HG03432 (cell line): ENCODE measurements around the gene ODAD4.
"Not testable (repeated sequence)": the region's sequence is repeated elsewhere in the genome, so short reads cannot be mapped to it uniquely, and the experiment has no call there.

Experiments used
- ATAC-seq: cut with Tn5 transposase; IDR thresholded peaks from one replicate; pipeline ENCODE4 v1.9.1; 2021; ENCODE audit warnings: mild to moderate bottlenecking, moderate library complexity; ENCODE audit not compliant: unreplicated experiment

The ODAD4 gene

DNA sequence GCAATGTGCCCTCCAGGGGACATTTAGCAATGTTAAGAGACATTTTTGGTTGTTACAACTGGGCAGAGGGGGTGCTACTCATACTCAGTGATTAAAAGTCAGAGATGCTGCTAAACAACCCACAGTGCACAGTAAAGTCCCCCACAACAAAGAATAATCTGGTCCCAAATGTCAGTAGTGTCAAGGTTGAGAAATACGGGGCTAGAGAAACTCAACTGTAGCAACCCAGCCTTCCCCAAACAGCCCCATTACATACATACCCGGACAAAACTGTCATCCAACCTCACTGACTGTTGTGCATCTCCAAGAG lies 66.4 kb downstream of the ODAD4 start:
- ATAC-seq = no peak

DNA sequence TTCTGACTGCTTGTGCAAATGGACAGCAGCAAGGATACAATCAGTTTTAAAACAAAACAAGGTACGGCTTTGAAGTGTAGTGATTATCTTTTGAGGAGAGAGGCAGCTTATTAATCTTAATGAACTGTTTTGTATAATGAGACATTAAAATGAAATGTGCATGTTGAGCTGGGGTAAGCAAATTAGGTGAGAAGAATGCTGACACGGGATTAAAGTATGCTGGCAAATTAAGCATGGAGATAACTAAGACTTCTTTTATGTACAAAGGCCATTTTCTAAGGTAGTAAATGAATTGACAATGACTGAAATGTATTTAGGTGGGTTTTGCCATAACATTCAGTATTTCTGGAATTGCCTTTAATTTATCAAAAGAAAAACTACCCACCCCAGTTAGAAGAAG lies 68.1 kb downstream of the ODAD4 start:
- no peak for ATAC-seq

DNA sequence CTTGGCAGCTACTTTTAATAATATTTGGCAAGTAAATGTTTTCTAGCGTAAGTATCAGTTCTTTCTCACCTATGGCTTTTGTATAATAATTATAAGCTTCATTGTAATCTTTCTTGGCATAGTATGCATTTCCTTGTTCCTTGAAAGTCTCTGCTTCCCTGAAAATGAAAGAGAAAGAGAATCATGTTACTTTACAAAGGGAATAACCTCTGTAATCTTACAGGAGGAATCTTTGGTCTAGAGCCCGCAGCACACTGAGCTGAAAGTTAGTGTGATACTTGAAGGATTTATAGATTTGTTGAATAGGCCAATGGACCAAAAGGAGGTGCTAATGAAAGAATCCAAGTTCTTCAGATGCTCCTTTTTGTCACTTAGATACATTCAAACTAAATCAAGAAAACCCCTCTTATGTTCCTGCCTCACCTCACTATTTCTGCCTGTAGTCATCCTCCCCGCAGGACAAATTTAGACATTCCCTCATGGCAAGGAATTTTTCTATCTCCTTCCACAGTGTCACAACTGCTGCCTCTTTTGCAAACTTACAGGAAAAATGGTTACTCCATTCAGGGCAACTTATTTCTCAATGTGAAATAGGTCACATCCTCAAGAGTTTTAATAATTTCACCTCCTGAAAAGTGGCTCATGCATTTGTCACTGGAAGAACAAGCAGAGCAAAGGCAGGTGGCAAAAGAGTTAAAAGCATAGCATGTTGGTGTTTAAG lies 70.2 kb downstream of the ODAD4 start:
- no peak for ATAC-seq

DNA sequence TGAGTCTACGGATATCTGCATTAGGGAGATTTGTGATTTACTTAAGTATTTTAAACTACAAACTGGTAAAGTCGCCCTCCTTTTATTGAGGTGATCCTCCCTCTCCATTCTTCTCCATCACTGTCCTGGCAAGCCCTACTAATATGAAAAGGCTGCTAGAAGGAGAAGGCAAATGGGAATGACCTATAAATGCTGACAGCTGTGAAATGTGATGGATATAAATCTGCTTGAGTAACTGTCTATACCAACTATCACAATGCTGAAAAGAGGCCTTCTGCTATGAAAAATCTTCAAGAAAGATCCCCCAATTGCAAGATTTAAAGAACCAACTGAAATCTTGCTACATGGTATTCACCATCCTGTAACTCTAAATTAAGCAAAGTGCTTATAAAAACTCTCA lies 71.3 kb downstream of the ODAD4 start:
- ATAC-seq = no peak

DNA sequence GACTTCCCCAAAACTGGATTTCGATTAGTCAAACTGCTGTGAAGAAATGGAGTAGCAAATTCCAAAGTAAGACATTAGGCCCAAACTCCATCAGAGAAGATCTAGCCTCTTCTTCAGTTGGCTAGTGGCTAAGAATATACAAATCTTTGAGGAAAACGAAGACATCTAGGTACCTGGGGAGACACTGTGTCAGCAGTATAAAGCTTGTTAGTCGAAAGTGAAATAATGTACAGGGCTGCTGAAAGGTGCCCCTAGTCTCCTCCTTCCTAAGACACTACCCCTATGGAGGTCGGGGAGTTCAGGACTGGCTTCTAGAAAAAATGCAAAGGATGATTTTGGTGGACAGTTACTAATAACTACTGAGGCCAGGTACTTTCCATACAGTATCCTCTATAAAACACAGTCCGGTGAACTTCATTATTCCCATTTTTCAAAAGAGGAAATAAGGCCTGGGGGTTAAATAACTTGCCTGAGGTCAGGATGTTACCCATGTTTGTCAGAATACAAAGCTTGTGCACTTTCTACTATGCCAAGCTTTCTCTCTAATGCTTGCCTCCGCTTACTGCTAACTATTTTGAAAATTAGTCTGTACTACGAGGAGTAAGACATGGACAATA lies 71.9 kb downstream of the ODAD4 start:
- no peak for ATAC-seq

DNA sequence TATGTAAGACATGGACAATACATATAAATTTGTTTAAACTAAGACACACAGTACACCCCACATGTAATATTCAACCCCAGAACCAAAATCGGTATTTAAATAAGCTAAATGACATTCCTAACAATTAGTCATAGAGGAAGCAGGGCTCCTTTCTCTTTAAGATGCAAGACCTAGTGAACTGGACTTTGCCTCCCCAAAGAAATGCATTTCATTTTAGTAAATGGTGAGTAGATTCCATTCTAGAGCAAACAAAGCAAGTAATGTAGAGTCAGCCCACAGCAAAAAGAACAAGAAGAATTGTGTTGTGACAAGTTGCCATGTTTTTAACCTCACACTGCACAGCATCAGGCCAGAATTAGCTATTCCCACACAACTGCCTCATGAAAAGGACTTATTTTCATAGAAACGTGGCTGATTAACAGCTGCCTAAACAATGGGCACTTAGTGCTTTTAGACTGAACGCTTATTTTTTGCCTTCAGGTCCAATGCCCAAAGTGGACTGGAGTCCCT lies 72.4 kb downstream of the ODAD4 start:
- no peak for ATAC-seq

DNA sequence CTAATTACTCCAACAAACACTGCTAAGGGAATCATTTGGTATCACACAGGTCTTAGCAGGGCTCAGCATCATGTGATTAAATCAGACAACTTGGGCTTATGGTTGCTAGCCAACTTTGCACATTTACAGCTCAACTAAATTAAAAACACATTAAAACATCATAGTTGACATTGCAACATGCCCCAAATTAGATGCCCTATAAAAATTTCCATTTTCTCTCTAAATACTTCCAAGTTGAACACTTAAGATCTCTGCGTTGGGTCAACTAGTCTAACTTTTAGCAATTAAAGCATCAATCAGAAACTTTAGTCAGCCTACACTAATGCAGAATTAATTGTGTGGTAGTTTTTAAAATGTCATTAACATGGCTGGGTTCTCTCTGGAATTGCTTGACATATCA lies 74.7 kb downstream of the ODAD4 start:
- ATAC-seq = no peak

DNA sequence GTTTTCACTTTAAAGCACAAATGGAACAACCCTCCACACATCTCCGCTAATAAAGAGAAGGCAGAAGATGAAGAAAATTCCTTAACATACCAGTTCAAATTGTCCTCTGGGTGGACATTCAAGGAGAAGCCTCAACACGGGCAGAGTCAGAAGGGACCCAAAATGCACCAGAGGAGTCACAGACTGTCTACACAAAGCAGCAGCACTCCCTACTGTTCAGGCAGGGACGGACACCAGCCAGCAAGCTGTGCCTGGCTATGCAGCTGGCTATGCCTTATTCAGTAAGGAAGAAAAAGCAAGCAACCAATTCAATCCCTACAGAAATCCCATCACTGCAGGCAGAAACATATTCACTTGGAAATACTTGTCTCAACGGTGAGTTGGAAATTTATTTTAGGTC lies 78.8 kb downstream of the ODAD4 start:
- ATAC-seq = no peak

DNA sequence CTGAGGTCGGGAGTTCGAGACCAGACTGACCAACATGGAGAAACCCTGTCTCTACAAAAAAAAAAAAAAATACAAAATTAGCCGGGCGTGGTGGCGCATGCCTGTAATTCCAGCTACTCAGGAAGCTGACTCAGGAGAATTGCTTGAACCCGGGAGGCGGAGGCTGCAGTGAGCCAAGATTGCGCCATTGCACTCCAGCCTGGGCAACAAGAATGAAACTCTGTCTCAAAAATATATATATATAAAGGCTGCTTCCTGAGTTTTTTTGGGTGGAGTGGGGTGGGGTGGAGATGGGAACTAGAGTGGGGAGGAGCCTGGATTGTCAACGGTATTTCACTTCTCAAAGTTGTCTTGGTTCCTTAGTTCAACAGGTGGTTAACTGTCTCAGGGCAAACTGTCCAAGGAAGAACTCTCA lies 79.9 kb downstream of the ODAD4 start:
- ATAC-seq = not testable (repeated sequence)

DNA sequence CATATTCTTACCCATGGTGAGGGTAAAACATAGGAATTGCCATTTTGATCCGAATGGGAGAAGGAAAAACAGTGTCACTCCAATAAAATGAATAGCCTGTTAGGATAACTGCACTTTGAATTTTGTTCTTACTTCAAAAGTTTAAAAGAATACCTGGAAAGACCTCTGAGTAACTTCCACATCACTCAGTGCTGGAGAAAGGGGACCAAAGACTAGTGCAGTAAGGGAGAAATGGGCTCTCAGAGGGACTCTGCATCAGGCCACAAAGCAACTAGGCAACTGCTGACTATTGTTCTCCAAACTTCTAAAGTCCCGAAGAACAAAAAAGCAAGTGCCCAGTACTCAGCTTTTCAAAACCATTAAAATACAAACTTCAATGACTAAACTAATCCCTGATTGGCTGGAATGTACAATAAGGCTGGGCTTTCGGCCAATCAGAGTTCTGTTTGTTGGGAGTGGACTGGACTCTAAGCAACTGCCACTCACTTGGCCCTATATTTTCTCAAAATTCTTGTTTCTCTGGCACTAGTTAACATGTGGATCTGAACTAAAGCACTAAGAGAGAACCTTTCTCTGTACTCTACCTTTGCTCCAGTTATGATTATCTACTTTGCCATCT lies 80.6 kb downstream of the ODAD4 start:
- ATAC-seq = no peak

DNA sequence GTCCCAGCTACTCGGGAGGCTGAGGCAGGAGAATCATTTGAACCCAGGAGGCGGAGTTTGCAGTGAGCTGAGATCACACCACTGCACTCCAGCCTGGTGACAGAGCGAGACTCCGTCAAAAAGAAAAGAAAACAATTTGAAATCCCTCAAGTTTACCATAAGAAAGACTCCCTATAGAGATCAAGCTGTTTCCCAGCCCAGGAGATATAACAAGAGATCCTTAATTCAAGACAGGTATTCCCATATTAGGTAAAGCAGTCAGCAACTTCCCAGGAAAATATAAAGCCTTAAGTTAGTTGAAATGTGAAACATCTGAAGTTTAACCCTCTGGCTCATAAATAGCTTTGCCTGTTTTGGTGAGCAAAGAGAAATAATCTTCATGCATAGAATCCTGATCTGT lies 81.9 kb downstream of the ODAD4 start:
- ATAC-seq = not testable (repeated sequence)

DNA sequence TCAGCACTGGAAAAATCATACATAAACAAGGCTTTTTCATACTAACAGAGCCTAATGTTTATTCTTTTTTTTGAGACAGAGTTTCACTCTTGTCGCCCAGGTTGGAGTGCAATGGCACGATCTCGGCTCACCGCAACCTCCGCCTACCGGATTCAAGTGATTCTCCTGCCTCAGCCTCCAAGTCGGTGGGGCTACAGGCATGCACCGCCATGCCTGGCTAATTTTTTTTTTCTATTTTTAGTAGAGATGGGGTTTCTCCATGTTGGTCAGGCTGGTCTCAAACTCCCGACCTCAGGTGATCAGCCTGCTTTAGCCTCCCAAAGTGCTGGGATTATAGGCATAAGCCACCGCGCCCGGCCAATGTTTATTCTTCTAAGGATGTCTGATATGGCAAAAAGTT lies 83.3 kb downstream of the ODAD4 start:
- not testable (repeated sequence) for ATAC-seq
